HEK293 (cell line): ENCODE results near the gene RYR2.

Experiments
- GLI4 ChIP-seq: fragments of 450-650 bp; formaldehyde crosslinking; IDR thresholded peaks from 2 replicates; pipeline ENCODE4 v1.5.1; 2016; ENCODE audit warnings: missing biosample characterization, missing genetic modification characterization
- KLF9 ChIP-seq: fragments of 450-650 bp; formaldehyde crosslinking; IDR thresholded peaks from 2 replicates; pipeline ENCODE4 v1.5.1; 2016; ENCODE audit warnings: missing biosample characterization, missing genetic modification characterization, low read depth
- PATZ1 ChIP-seq: fragments of 450-650 bp; formaldehyde crosslinking; IDR thresholded peaks from 2 replicates; pipeline ENCODE4 v1.5.1; 2016; ENCODE audit warnings: missing biosample characterization, missing genetic modification characterization
- RBAK ChIP-seq: fragments of 450-650 bp; formaldehyde crosslinking; IDR thresholded peaks from 2 replicates; pipeline ENCODE4 v1.5.1; 2016; ENCODE audit warnings: missing biosample characterization, missing genetic modification characterization
- REST ChIP-seq: fragments of 450-650 bp; formaldehyde crosslinking; IDR thresholded peaks from 2 replicates; pipeline ENCODE4 v1.5.1; 2016; ENCODE audit warnings: missing biosample characterization, missing genetic modification characterization
- TSHZ1 ChIP-seq: fragments of 450-650 bp; formaldehyde crosslinking; IDR thresholded peaks from 2 replicates; pipeline ENCODE4 v1.5.1; 2016; ENCODE audit warnings: missing biosample characterization, missing genetic modification characterization, borderline replicate concordance
- WT1 ChIP-seq: fragments of 450-650 bp; formaldehyde crosslinking; IDR thresholded peaks from 2 replicates; pipeline ENCODE4 v1.5.1; 2016; ENCODE audit warnings: missing biosample characterization, missing genetic modification characterization
- YY1 ChIP-seq: fragments of 450-650 bp; formaldehyde crosslinking; IDR thresholded peaks from 2 replicates; pipeline ENCODE4 v1.5.1; 2018; ENCODE audit warnings: missing biosample characterization, missing genetic modification characterization
- ZNF121 ChIP-seq: fragments of 450-650 bp; formaldehyde crosslinking; IDR thresholded peaks from 2 replicates; pipeline ENCODE4 v1.5.1; 2016; ENCODE audit warnings: missing biosample characterization, missing genetic modification characterization
- ZNF677 ChIP-seq: fragments of 450-650 bp; IDR thresholded peaks from 2 replicates; pipeline ENCODE4 v1.5.0; 2018; ENCODE audit warnings: missing biosample characterization, mild to moderate bottlenecking, missing genetic modification characterization, moderate library complexity
- TF ChIP-seq, protein P1 (sequence below): fragments of 450-650 bp; formaldehyde crosslinking; IDR thresholded peaks from 2 replicates; pipeline ENCODE4 v1.5.1; 2016; ENCODE audit warnings: missing biosample characterization, missing genetic modification characterization
- TF ChIP-seq, protein P2 (sequence below): fragments of 450-650 bp; formaldehyde crosslinking; IDR thresholded peaks from 2 replicates; pipeline ENCODE4 v1.5.1; 2016; ENCODE audit warnings: missing biosample characterization, missing genetic modification characterization
- TF ChIP-seq, protein P3 (sequence below): fragments of 450-650 bp; formaldehyde crosslinking; IDR thresholded peaks from 2 replicates; pipeline ENCODE4 v1.5.1; 2017; ENCODE audit warnings: missing biosample characterization, missing genetic modification characterization

DNA sequence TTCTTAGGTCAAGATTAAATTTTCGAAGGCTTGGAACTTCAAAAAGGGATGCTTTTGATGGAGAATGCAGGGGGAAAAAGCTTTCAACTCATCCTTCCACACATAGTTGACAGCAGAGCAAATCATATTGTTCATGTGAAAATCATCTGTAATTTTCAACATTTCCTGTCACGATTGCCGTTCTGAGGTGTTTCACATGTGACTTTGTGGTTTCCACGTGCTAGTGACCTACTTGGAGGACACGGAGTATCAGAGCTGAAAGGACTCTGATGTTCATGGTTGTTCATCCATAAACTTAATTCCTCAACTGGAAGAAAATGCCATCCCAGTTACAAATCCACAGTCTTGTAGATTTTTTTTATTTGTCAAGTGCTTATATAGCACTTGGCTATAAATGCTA lies 769.6 kb downstream of the RYR2 start:
- TF ChIP-seq, protein P1, sequence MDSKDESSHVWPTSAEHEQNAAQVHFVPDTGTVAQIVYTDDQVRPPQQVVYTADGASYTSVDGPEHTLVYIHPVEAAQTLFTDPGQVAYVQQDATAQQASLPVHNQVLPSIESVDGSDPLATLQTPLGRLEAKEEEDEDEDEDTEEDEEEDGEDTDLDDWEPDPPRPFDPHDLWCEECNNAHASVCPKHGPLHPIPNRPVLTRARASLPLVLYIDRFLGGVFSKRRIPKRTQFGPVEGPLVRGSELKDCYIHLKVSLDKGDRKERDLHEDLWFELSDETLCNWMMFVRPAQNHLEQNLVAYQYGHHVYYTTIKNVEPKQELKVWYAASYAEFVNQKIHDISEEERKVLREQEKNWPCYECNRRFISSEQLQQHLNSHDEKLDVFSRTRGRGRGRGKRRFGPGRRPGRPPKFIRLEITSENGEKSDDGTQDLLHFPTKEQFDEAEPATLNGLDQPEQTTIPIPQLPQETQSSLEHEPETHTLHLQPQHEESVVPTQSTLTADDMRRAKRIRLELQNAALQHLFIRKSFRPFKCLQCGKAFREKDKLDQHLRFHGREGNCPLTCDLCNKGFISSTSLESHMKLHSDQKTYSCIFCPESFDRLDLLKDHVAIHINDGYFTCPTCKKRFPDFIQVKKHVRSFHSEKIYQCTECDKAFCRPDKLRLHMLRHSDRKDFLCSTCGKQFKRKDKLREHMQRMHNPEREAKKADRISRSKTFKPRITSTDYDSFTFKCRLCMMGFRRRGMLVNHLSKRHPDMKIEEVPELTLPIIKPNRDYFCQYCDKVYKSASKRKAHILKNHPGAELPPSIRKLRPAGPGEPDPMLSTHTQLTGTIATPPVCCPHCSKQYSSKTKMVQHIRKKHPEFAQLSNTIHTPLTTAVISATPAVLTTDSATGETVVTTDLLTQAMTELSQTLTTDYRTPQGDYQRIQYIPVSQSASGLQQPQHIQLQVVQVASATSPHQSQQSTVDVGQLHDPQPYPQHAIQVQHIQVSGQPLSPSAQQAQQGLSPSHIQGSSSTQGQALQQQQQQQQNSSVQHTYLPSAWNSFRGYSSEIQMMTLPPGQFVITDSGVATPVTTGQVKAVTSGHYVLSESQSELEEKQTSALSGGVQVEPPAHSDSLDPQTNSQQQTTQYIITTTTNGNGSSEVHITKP = no peak
- no peak for TF ChIP-seq ZNF121
- TF ChIP-seq GLI4 = no peak
- no peak for TF ChIP-seq REST (tag by site-specific recombination)
- TF ChIP-seq, protein P2, sequence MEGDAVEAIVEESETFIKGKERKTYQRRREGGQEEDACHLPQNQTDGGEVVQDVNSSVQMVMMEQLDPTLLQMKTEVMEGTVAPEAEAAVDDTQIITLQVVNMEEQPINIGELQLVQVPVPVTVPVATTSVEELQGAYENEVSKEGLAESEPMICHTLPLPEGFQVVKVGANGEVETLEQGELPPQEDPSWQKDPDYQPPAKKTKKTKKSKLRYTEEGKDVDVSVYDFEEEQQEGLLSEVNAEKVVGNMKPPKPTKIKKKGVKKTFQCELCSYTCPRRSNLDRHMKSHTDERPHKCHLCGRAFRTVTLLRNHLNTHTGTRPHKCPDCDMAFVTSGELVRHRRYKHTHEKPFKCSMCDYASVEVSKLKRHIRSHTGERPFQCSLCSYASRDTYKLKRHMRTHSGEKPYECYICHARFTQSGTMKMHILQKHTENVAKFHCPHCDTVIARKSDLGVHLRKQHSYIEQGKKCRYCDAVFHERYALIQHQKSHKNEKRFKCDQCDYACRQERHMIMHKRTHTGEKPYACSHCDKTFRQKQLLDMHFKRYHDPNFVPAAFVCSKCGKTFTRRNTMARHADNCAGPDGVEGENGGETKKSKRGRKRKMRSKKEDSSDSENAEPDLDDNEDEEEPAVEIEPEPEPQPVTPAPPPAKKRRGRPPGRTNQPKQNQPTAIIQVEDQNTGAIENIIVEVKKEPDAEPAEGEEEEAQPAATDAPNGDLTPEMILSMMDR = no peak
- TF ChIP-seq, protein P3, sequence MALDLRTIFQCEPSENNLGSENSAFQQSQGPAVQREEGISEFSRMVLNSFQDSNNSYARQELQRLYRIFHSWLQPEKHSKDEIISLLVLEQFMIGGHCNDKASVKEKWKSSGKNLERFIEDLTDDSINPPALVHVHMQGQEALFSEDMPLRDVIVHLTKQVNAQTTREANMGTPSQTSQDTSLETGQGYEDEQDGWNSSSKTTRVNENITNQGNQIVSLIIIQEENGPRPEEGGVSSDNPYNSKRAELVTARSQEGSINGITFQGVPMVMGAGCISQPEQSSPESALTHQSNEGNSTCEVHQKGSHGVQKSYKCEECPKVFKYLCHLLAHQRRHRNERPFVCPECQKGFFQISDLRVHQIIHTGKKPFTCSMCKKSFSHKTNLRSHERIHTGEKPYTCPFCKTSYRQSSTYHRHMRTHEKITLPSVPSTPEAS (tag by site-specific recombination) = no peak
- no peak for TF ChIP-seq ZNF677 (tag by site-specific recombination)
- TF ChIP-seq WT1 (tag by site-specific recombination) = no peak
- TF ChIP-seq PATZ1 (tag by site-specific recombination) = no peak
- no peak for TF ChIP-seq RBAK (tag by site-specific recombination)
- TF ChIP-seq TSHZ1 = no peak
- TF ChIP-seq YY1 = no peak
- TF ChIP-seq KLF9 (tag by site-specific recombination) = no peak
